ENCODE results near the gene PLIN3. TPM values are rescaled to one million over a fixed set of nuclear protein-coding genes. Genes with fewer than 3 reads are reported as not detected.

PLIN3 gene
- total and polyA plus RNA-seq, 2 donors (not counting 1 experiment from before 2014, with no cell fraction given) = 133 to 191 TPM

DNA sequence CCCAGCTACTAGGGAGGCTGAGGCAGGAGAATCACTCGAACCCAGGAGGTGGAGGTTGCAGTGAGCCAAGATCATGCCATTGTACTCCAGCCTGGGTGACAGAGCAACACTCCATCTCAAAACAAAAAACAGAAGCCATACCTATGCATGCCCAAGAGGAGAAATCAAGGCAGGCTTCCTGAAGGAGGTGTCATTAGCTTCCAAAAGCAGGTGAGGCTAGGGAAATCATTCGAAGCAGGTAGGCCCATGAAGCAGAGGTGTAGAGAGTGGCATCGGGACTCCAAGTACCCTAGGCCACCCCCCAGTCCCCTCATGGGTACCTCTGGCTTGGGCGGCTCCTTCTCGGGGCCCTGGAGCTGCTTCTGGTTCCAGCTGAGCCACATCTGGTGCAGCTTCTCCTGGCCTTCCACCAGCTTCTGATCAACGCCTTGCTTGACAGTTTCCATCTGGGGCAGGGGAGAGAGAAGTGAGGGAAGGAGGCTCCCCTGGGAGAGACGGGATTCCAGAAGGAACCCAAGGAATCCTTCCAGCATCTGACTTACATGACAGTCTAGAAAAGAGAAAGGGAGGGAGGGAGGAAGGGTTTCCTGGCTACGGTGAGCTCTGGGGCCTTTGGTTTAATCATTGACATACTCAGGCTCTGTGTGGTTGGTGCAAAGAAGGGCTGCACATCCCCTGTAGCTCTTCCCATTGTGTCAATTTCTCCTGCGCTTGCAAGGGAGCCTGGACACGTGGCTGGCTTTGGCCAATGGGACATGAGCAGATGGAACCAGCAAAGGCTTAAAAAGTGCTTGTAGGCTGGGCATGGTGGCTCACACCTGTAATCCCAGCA lies 22.9 kb downstream of the PLIN3 start:
- Histone ChIP-seq H3K9me3 (ENCODE audit: control insufficient read depth, insufficient read depth, low read depth, low read length) (no peaks in the 10 kb centered on the region), H3K27ac (ENCODE audit: insufficient read depth, low read length) (peak overlapping the region; percentile 69), H3K4me3 (replicated peaks in 1 of 4; ENCODE audit: control extremely low read depth in 1 of 4, insufficient read depth in 1 of 4, low read depth in 3 of 4, low read length in 4 of 4) (no peak overlapping the region), H4K20me1 (ENCODE audit: control insufficient read depth, extremely low read depth, insufficient read depth, low read length) (no peaks in the 10 kb centered on the region), H3K4me2 (ENCODE audit: extremely low read depth, insufficient read depth, low read length) (no peak overlapping the region), H3K36me3 (ENCODE audit: control insufficient read depth, insufficient read depth, low read length) (peaks cover 22% of the 10 kb centered on the region), H3K27me3 (ENCODE audit: control insufficient read depth, insufficient read depth, low read length) (no peaks in the 10 kb centered on the region), H3K4me1 (ENCODE audit: control insufficient read depth, extremely low read depth, insufficient read depth, low read length) (peaks cover 5% of the 10 kb centered on the region), H2AFZ (ENCODE audit: low read length) (no peak overlapping the region), H3K9ac (ENCODE audit: insufficient read depth, low read length) (no peak overlapping the region), H3K79me2 (ENCODE audit: control insufficient read depth, insufficient read depth, low read length) (no peaks in the 10 kb centered on the region)
- no peak for TF ChIP-seq EZH2 (IDR thresholded peaks at IDR 0.05; ENCODE audit: low read length, missing control alignments)
- TF ChIP-seq, protein P1, sequence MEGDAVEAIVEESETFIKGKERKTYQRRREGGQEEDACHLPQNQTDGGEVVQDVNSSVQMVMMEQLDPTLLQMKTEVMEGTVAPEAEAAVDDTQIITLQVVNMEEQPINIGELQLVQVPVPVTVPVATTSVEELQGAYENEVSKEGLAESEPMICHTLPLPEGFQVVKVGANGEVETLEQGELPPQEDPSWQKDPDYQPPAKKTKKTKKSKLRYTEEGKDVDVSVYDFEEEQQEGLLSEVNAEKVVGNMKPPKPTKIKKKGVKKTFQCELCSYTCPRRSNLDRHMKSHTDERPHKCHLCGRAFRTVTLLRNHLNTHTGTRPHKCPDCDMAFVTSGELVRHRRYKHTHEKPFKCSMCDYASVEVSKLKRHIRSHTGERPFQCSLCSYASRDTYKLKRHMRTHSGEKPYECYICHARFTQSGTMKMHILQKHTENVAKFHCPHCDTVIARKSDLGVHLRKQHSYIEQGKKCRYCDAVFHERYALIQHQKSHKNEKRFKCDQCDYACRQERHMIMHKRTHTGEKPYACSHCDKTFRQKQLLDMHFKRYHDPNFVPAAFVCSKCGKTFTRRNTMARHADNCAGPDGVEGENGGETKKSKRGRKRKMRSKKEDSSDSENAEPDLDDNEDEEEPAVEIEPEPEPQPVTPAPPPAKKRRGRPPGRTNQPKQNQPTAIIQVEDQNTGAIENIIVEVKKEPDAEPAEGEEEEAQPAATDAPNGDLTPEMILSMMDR (conservative IDR thresholded peaks at IDR 0.05 in 1 of 2, IDR thresholded peaks at IDR 0.05 in 1 of 2; ENCODE audit: low read depth in 1 of 2, low read length in 2 of 2) = no peak
- peak in 1 of 2 donors; percentile 83 for DNase-seq (ENCODE audit: low read depth in 2 of 2)

DNA sequence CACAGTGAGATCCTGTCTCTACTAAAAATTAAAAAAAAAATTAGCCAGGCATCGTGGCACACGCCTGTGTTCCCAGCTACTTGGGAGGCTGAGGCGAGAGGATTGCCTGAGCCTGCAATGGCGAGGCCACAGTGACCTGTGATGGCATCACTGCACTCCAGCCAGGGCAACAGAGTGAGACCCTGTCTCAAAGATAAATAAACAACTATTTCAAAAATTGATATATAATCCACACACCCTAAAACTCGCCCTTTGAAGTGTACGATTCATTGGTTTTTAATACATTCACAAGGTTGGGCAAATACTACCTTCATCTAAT lies 23.9 kb downstream of the PLIN3 start:
- H2AFZ ChIP-seq (ENCODE audit: low read length) = no peak overlapping the region
- no peak overlapping the region for H3K4me3 ChIP-seq (replicated peaks in 1 of 4; ENCODE audit: control extremely low read depth in 1 of 4, insufficient read depth in 1 of 4, low read depth in 3 of 4, low read length in 4 of 4)
- no peaks in the 10 kb centered on the region for H3K9me3 ChIP-seq (ENCODE audit: control insufficient read depth, insufficient read depth, low read depth, low read length)
- H3K27me3 ChIP-seq (ENCODE audit: control insufficient read depth, insufficient read depth, low read length) = no peaks in the 10 kb centered on the region
- H3K36me3 ChIP-seq (ENCODE audit: control insufficient read depth, insufficient read depth, low read length) = peaks cover 19% of the 10 kb centered on the region
- H3K9ac ChIP-seq (ENCODE audit: insufficient read depth, low read length) = no peak overlapping the region
- no peak for DNase-seq (ENCODE audit: low read depth in 2 of 2)
- no peak overlapping the region for H3K27ac ChIP-seq (ENCODE audit: insufficient read depth, low read length)
- H4K20me1 ChIP-seq (ENCODE audit: control insufficient read depth, extremely low read depth, insufficient read depth, low read length) = no peaks in the 10 kb centered on the region
- no peak overlapping the region for H3K4me2 ChIP-seq (ENCODE audit: extremely low read depth, insufficient read depth, low read length)
- no peak for TF ChIP-seq EZH2 (IDR thresholded peaks at IDR 0.05; ENCODE audit: low read length, missing control alignments)
- TF ChIP-seq, protein P1 (conservative IDR thresholded peaks at IDR 0.05 in 1 of 2, IDR thresholded peaks at IDR 0.05 in 1 of 2; ENCODE audit: low read depth in 1 of 2, low read length in 2 of 2) = no peak
- no peaks in the 10 kb centered on the region for H3K79me2 ChIP-seq (ENCODE audit: control insufficient read depth, insufficient read depth, low read length)
- H3K4me1 ChIP-seq (ENCODE audit: control insufficient read depth, extremely low read depth, insufficient read depth, low read length) = peaks cover 5% of the 10 kb centered on the region

DNA sequence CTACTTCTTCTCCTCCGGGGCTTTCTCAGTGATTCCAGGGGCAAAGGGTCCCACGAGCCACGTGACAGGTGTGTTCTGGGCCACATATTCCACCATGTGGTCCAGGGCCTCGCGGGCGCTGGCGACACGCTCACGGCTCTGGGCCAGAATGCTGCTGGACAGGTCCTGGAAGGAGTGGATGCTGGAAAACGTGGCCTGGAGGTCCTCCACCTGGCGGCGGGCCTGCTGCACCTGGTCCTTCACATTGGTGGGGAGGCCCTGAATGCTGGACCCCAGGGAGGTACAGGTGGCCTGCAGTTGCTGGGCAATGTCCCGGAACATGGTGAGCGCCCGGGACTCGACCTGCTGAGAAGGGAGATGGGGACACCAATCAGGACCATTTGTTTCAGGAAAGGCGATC lies 28.3 kb downstream of the PLIN3 start:
- Histone ChIP-seq H3K9me3 (ENCODE audit: control insufficient read depth, insufficient read depth, low read depth, low read length) (no peaks in the 10 kb centered on the region), H3K4me1 (ENCODE audit: control insufficient read depth, extremely low read depth, insufficient read depth, low read length) (no peaks in the 10 kb centered on the region), H3K4me3 (replicated peaks in 1 of 4; ENCODE audit: control extremely low read depth in 1 of 4, insufficient read depth in 1 of 4, low read depth in 3 of 4, low read length in 4 of 4) (no peak overlapping the region), H2AFZ (ENCODE audit: low read length) (no peak overlapping the region), H4K20me1 (ENCODE audit: control insufficient read depth, extremely low read depth, insufficient read depth, low read length) (no peaks in the 10 kb centered on the region), H3K27me3 (ENCODE audit: control insufficient read depth, insufficient read depth, low read length) (no peaks in the 10 kb centered on the region), H3K4me2 (ENCODE audit: extremely low read depth, insufficient read depth, low read length) (no peak overlapping the region), H3K27ac (ENCODE audit: insufficient read depth, low read length) (no peak overlapping the region), H3K36me3 (ENCODE audit: control insufficient read depth, insufficient read depth, low read length) (peaks cover 8% of the 10 kb centered on the region), H3K79me2 (ENCODE audit: control insufficient read depth, insufficient read depth, low read length) (no peaks in the 10 kb centered on the region), H3K9ac (ENCODE audit: insufficient read depth, low read length) (no peak overlapping the region)
- TF ChIP-seq, protein P1 (conservative IDR thresholded peaks at IDR 0.05 in 1 of 2, IDR thresholded peaks at IDR 0.05 in 1 of 2; ENCODE audit: low read depth in 1 of 2, low read length in 2 of 2) = no peak
- no peak for TF ChIP-seq EZH2 (IDR thresholded peaks at IDR 0.05; ENCODE audit: low read length, missing control alignments)
- DNase-seq (ENCODE audit: low read depth in 2 of 2) = no peak
